SJCRH30 (cell line): ENCODE measurements around the gene TUBA1C. TPM values are rescaled to one million over a fixed set of nuclear protein-coding genes. Genes with fewer than 3 reads are reported as not detected.
A peak's percentile ranks its signal among the peaks of the same experiment; 100 is the strongest.

ENCODE experiments used
- DNase-seq, 2 experiments: peaks; one replicate each; pipeline ENCODE4 v3.0.0-alpha.2; 2015 to 2020
- H3K27ac ChIP-seq: fragments of 250-450 bp; sonication (Bioruptor Pico); 2 replicates; pipeline ENCODE4 v1.5.1; 2020; ENCODE audit warnings: mild to moderate bottlenecking, moderate library complexity
- H3K27me3 ChIP-seq: fragments of 250-450 bp; sonication (Bioruptor Pico); 2 replicates; pipeline ENCODE4 v1.5.1; 2020; ENCODE audit warnings: mild to moderate bottlenecking, moderate library complexity
- H3K36me3 ChIP-seq: fragments of 250-450 bp; sonication (Bioruptor Pico); 2 replicates; pipeline ENCODE4 v1.5.1; 2020; ENCODE audit warnings: mild to moderate bottlenecking, moderate library complexity
- H3K4me1 ChIP-seq: fragments of 250-450 bp; sonication (Bioruptor Pico); 2 replicates; pipeline ENCODE4 v1.5.1; 2020; ENCODE audit warnings: mild to moderate bottlenecking, moderate library complexity
- H3K4me3 ChIP-seq: fragments of 250-450 bp; sonication (Bioruptor Pico); 2 replicates; pipeline ENCODE4 v1.5.1; 2020; ENCODE audit warnings: mild to moderate bottlenecking, moderate library complexity
- H3K9me3 ChIP-seq: fragments of 250-450 bp; sonication (Bioruptor Pico); replicated peaks from 2 replicates; pipeline ENCODE4 v1.5.1; 2020; ENCODE audit warnings: mild to moderate bottlenecking, moderate library complexity
- total RNA-seq: library from RNA; depleted of rRNA; stranded (reverse); fragments of >200 nt; shearing (Covaris generic); gene quantifications from 2 replicates; pipeline ENCODE4 v1.2.3, GENCODE V29; 2014

The TUBA1C gene
- total RNA-seq, 1 experiment from 2014 or later = 396 TPM

- Histone ChIP-seq H3K36me3 (no peaks in the 10 kb centered on the region), H3K27me3 (no peaks in the 10 kb centered on the region), H3K4me1 (peaks cover 6% of the 10 kb centered on the region; the same call in 1 of the 2 replicates), H3K4me3 (no peak overlapping the region), H3K27ac (no peak overlapping the region), H3K9me3 (no peaks in the 10 kb centered on the region)
- no peak for DNase-seq
Measured at GRCh38 chr12:49287876-49288275, 23.0 kb downstream of the TUBA1C start.

GRCh38 chr12:49288412-49288853 is 23.6 kb downstream of the TUBA1C start:
- H3K4me1 ChIP-seq = peaks cover 5% of the 10 kb centered on the region; the same call in 1 of the 2 replicates
- no peak overlapping the region for H3K27ac ChIP-seq
- H3K36me3 ChIP-seq = no peaks in the 10 kb centered on the region
- no peaks in the 10 kb centered on the region for H3K27me3 ChIP-seq
- H3K4me3 ChIP-seq = no peak overlapping the region
- peak; percentile 55 to 87 for DNase-seq
- no peaks in the 10 kb centered on the region for H3K9me3 ChIP-seq

GRCh38 chr12:49288922-49289555 is 24.2 kb downstream of the TUBA1C start:
- Histone ChIP-seq H3K9me3 (no peaks in the 10 kb centered on the region), H3K27me3 (no peaks in the 10 kb centered on the region), H3K27ac (no peak overlapping the region), H3K4me3 (no peak overlapping the region), H3K36me3 (no peaks in the 10 kb centered on the region), H3K4me1 (peaks cover under 1% of the 10 kb centered on the region; the same call in 1 of the 2 replicates)
- DNase-seq = no peak

GRCh38 chr12:49292729-49293055 is 27.8 kb downstream of the TUBA1C start:
- Histone ChIP-seq H3K27ac (peak overlapping the region; percentile 20), H3K9me3 (no peaks in the 10 kb centered on the region), H3K4me3 (peak overlapping the region; percentile 53), H3K27me3 (no peaks in the 10 kb centered on the region), H3K4me1 (peaks cover 3% of the 10 kb centered on the region), H3K36me3 (no peaks in the 10 kb centered on the region)
- peak; percentile 72 to 83 for DNase-seq

GRCh38 chr12:49293056-49293956 is 28.4 kb downstream of the TUBA1C start:
- H3K36me3 ChIP-seq = no peaks in the 10 kb centered on the region
- DNase-seq = peak; percentile 87 to 90
- peak overlapping the region; percentile 20 for H3K27ac ChIP-seq
- H3K27me3 ChIP-seq = no peaks in the 10 kb centered on the region
- H3K4me3 ChIP-seq = peak overlapping the region; percentile 53
- peaks cover 3% of the 10 kb centered on the region for H3K4me1 ChIP-seq
- H3K9me3 ChIP-seq = no peaks in the 10 kb centered on the region

GRCh38 chr12:49294086-49294803 is 29.4 kb downstream of the TUBA1C start:
- Histone ChIP-seq H3K4me3 (peak overlapping the region; percentile 53), H3K27me3 (no peaks in the 10 kb centered on the region)

GRCh38 chr12:49294804-49295081 is 29.9 kb downstream of the TUBA1C start:
- Histone ChIP-seq H3K36me3 (no peaks in the 10 kb centered on the region), H3K27me3 (no peaks in the 10 kb centered on the region), H3K27ac (no peak overlapping the region), H3K4me1 (peaks cover 3% of the 10 kb centered on the region), H3K4me3 (no peak overlapping the region), H3K9me3 (no peaks in the 10 kb centered on the region)
- no peak for DNase-seq

More at GRCh38 chr12:49294086-49294803, 29.4 kb downstream of the TUBA1C start:
- H3K27ac ChIP-seq = no peak overlapping the region
- H3K9me3 ChIP-seq = no peaks in the 10 kb centered on the region
- H3K4me1 ChIP-seq = peaks cover 3% of the 10 kb centered on the region
- no peak for DNase-seq
- no peaks in the 10 kb centered on the region for H3K36me3 ChIP-seq

- DNase-seq = no peak
- peak within 1 kb of the TSS; percentile 53 for H3K4me3 ChIP-seq
- peaks cover 3% of the 10 kb centered on the region for H3K4me1 ChIP-seq
- H3K27ac ChIP-seq = no peak within 1 kb of the TSS
- no peaks in the 10 kb centered on the region for H3K9me3 ChIP-seq
- H3K36me3 ChIP-seq = no peaks in the 10 kb centered on the region
- no peaks in the 10 kb centered on the region for H3K27me3 ChIP-seq
Measured at GRCh38 chr12:49295082-49295936, 30.4 kb downstream of the TUBA1C start, which contains the start of gene PRPH. TSS of gene PRPH (plus strand) at chr12:49295147. CDS start at chr12:49295201, 54 bp downstream.

- no peak overlapping the region for H3K4me3 ChIP-seq
- H3K27me3 ChIP-seq = no peaks in the 10 kb centered on the region
- H3K9me3 ChIP-seq = no peaks in the 10 kb centered on the region
- DNase-seq = no peak
- no peak overlapping the region for H3K27ac ChIP-seq
- H3K4me1 ChIP-seq = peaks cover 3% of the 10 kb centered on the region
- H3K36me3 ChIP-seq = no peaks in the 10 kb centered on the region
Measured at GRCh38 chr12:49296034-49296835, 31.4 kb downstream of the TUBA1C start.

GRCh38 chr12:49296836-49297694 is 32.2 kb downstream of the TUBA1C start:
- Histone ChIP-seq H3K27ac (no peak overlapping the region), H3K4me3 (no peak overlapping the region), H3K27me3 (no peaks in the 10 kb centered on the region), H3K4me1 (peaks cover 6% of the 10 kb centered on the region), H3K36me3 (no peaks in the 10 kb centered on the region), H3K9me3 (no peaks in the 10 kb centered on the region)
- no peak for DNase-seq

- Histone ChIP-seq H3K9me3 (no peaks in the 10 kb centered on the region), H3K4me1 (peaks cover 6% of the 10 kb centered on the region), H3K27me3 (no peaks in the 10 kb centered on the region)
Measured at GRCh38 chr12:49297695-49298060, 32.8 kb downstream of the TUBA1C start.

GRCh38 chr12:49298160-49298559 is 33.3 kb downstream of the TUBA1C start:
- no peak for DNase-seq
- Histone ChIP-seq H3K4me1 (peaks cover 6% of the 10 kb centered on the region), H3K27me3 (no peaks in the 10 kb centered on the region), H3K27ac (no peak overlapping the region), H3K36me3 (no peaks in the 10 kb centered on the region), H3K4me3 (no peak overlapping the region), H3K9me3 (no peaks in the 10 kb centered on the region)

More at GRCh38 chr12:49297695-49298060, 32.8 kb downstream of the TUBA1C start:
- H3K4me3 ChIP-seq = no peak overlapping the region
- DNase-seq = no peak
- no peaks in the 10 kb centered on the region for H3K36me3 ChIP-seq
- H3K27ac ChIP-seq = no peak overlapping the region

- no peak overlapping the region for H3K27ac ChIP-seq
- no peaks in the 10 kb centered on the region for H3K9me3 ChIP-seq
- DNase-seq = no peak
- H3K36me3 ChIP-seq = no peaks in the 10 kb centered on the region
- H3K27me3 ChIP-seq = no peaks in the 10 kb centered on the region
- H3K4me1 ChIP-seq = peaks cover 14% of the 10 kb centered on the region
- no peak overlapping the region for H3K4me3 ChIP-seq
Measured at GRCh38 chr12:49301760-49302159, 36.9 kb downstream of the TUBA1C start.
